HFFc6 (cell line): ENCODE data around the gene GNPDA1. TPM values are rescaled to one million over a fixed set of nuclear protein-coding genes. Genes with fewer than 3 reads are reported as not detected.
"Not testable (repeated sequence)": the region's sequence is repeated elsewhere in the genome, so short reads cannot be mapped to it uniquely, and the experiment has no call there.

ENCODE experiments used
- DNase-seq: peaks from one replicate; pipeline ENCODE4 v3.0.0-alpha.2; 2018
- H3K27ac Mint-ChIP-seq: 2 replicates; pipeline ENCODE4 v1.8.0; 2020; ENCODE audit warnings: mild to moderate bottlenecking, mixed read lengths
- H3K27me3 Mint-ChIP-seq: 2 replicates; pipeline ENCODE4 v1.8.0; 2021; ENCODE audit warnings: mild to moderate bottlenecking, moderate library complexity, mixed read lengths; ENCODE audit not compliant: insufficient read depth
- H3K36me3 Mint-ChIP-seq: 2 replicates; pipeline ENCODE4 v1.8.0; 2021; ENCODE audit warnings: low read depth, mixed read lengths
- H3K4me1 Mint-ChIP-seq: 2 replicates; pipeline ENCODE4 v1.8.0; 2020; ENCODE audit warnings: low read depth, mixed read lengths
- H3K4me3 Mint-ChIP-seq: 2 replicates; pipeline ENCODE4 v1.8.0; 2020; ENCODE audit warnings: mild to moderate bottlenecking, moderate library complexity, mixed read lengths
- H3K9me3 Mint-ChIP-seq: 2 replicates; pipeline ENCODE4 v1.8.0; 2020; ENCODE audit warnings: mild to moderate bottlenecking, mixed read lengths
- CTCF ChIP-seq: fragments of 200-600 bp; sonication (generic); IDR thresholded peaks from 2 replicates; pipeline ENCODE4 v1.5.0; 2021; ENCODE audit warnings: antibody characterized with exemption, mild to moderate bottlenecking
- total RNA-seq, 6 experiments: library from RNA; stranded (reverse); fragmentation: NEBNext Ultra II Directional; extraction: Animal tissue kit (Norgen Biotek cat#: 25700); gene quantifications; 2 replicates in 1 of 6; 3 replicates in 5 of 6; pipeline ENCODE4 v1.2.3, GENCODE V29; 2021

Gene GNPDA1
- total RNA-seq, 6 experiments from 2014 or later = 25.1 to 32.6 (median 30.0) TPM

GRCh38 chr5:142040285-142040684 is 27.5 kb upstream of the GNPDA1 start:
- peaks cover 6% of the 10 kb centered on the region; the same call in 1 of the 2 replicates for H3K9me3 Mint-ChIP-seq
- no peaks in the 10 kb centered on the region for H3K4me1 Mint-ChIP-seq
- no peaks in the 10 kb centered on the region for H3K36me3 Mint-ChIP-seq
- no peak for TF ChIP-seq CTCF
- peaks cover 10% of the 10 kb centered on the region for H3K27me3 Mint-ChIP-seq
- no peak overlapping the region for H3K27ac Mint-ChIP-seq
- no peak for DNase-seq
- H3K4me3 Mint-ChIP-seq = no peak overlapping the region

- DNase-seq = no peak
- Mint-ChIP-seq H3K36me3 (no peaks in the 10 kb centered on the region), H3K9me3 (no peaks in the 10 kb centered on the region), H3K4me3 (no peak overlapping the region), H3K4me1 (no peaks in the 10 kb centered on the region), H3K27ac (no peak overlapping the region), H3K27me3 (peaks cover 15% of the 10 kb centered on the region)
- no peak for TF ChIP-seq CTCF
Observed at GRCh38 chr5:142038735-142039134, 25.9 kb upstream of the GNPDA1 start.

- H3K36me3 Mint-ChIP-seq, DNase-seq, H3K9me3 Mint-ChIP-seq, H3K4me1 Mint-ChIP-seq, H3K4me3 Mint-ChIP-seq, H3K27ac Mint-ChIP-seq: not testable (repeated sequence)
- peaks cover 21% of the 10 kb centered on the region for H3K27me3 Mint-ChIP-seq
Observed at GRCh38 chr5:142037599-142037998, 24.8 kb upstream of the GNPDA1 start.

GRCh38 chr5:142036918-142037317 is 24.1 kb upstream of the GNPDA1 start:
- no peak for DNase-seq
- Mint-ChIP-seq H3K27me3 (peaks cover 20% of the 10 kb centered on the region), H3K4me1 (no peaks in the 10 kb centered on the region), H3K9me3 (no peaks in the 10 kb centered on the region), H3K4me3 (no peak overlapping the region), H3K27ac (no peak overlapping the region), H3K36me3 (no peaks in the 10 kb centered on the region)
- TF ChIP-seq CTCF = no peak

GRCh38 chr5:142034994-142035393 is 22.2 kb upstream of the GNPDA1 start:
- no peak overlapping the region for H3K27ac Mint-ChIP-seq
- no peaks in the 10 kb centered on the region for H3K9me3 Mint-ChIP-seq

GRCh38 chr5:142033632-142034567 is 21.1 kb upstream of the GNPDA1 start:
- DNase-seq, H3K4me1 Mint-ChIP-seq, H3K4me3 Mint-ChIP-seq, H3K9me3 Mint-ChIP-seq, H3K36me3 Mint-ChIP-seq, H3K27ac Mint-ChIP-seq: not testable (repeated sequence)
- peaks cover 27% of the 10 kb centered on the region for H3K27me3 Mint-ChIP-seq

More at GRCh38 chr5:142034994-142035393, 22.2 kb upstream of the GNPDA1 start:
- Mint-ChIP-seq H3K36me3 (no peaks in the 10 kb centered on the region), H3K4me3 (no peak overlapping the region), H3K27me3 (peaks cover 27% of the 10 kb centered on the region), H3K4me1 (no peaks in the 10 kb centered on the region)
- DNase-seq = no peak
- TF ChIP-seq CTCF = no peak
